H1 (cell line): ENCODE results near the gene CYB5R2. TPM values are rescaled to one million over a fixed set of nuclear protein-coding genes. Genes with fewer than 3 reads are reported as not detected.

ENCODE experiments used
- CTCF ChIA-PET: fragments of 300-600 bp; sonication (Branson Sonifier 250); formaldehyde crosslinking; loops from one replicate; lab custom pipeline; 2021; ENCODE audit not compliant: partially characterized antibody; lab: Charles Lee
- POLR2A ChIA-PET: fragments of 300-600 bp; sonication (Branson Sonifier 250); formaldehyde crosslinking; loops from one replicate; lab custom pipeline; 2021; ENCODE audit warnings: inconsistent platforms; ENCODE audit not compliant: partially characterized antibody; lab: Charles Lee
- DNase-seq, 2 experiments: peaks; one replicate each; pipeline versions ENCODE4 v3.0.0 to v3.0.0-alpha.2; 2010 to 2022; ENCODE audit warnings: low spot score in 2 of 2, low read depth in 1 of 2, mixed read lengths in 1 of 2
- FAIRE-seq: peaks from 2 replicates; lab custom pipeline; 2011; peaks lifted over from hg19 to GRCh38; lab: Jason Lieb, UNC
- H2AFZ ChIP-seq: 2 replicates; pipeline ENCODE4 v1.8.1; 2012; ENCODE audit warnings: low read length, inconsistent platforms
- H2AK5ac ChIP-seq: 2 replicates; pipeline ENCODE4 v1.6.1; 2013; ENCODE audit warnings: low read depth, low read length
- H2BK120ac ChIP-seq: replicated peaks from 2 replicates; pipeline ENCODE3; 2013; ENCODE audit warnings: low read depth, low read length, inconsistent platforms
- H2BK12ac ChIP-seq: 2 replicates; pipeline ENCODE4 v1.6.1; 2013; ENCODE audit warnings: low read depth, low read length
- H2BK15ac ChIP-seq: 2 replicates; pipeline ENCODE4 v1.6.1; 2013; ENCODE audit warnings: low read length
- H2BK20ac ChIP-seq: 2 replicates; pipeline ENCODE4 v1.6.1; 2013; ENCODE audit warnings: low read length
- H2BK5ac ChIP-seq: 2 replicates; pipeline ENCODE4 v1.6.1; 2013; ENCODE audit warnings: low read depth, low read length
- H3K14ac ChIP-seq: 2 replicates; pipeline ENCODE4 v1.6.1; 2013; ENCODE audit warnings: inconsistent platforms; ENCODE audit not compliant: insufficient read length
- H3K18ac ChIP-seq: 2 replicates; pipeline ENCODE4 v1.6.1; 2013; ENCODE audit warnings: low read length; ENCODE audit errors: extremely low read depth
- H3K23ac ChIP-seq: 2 replicates; pipeline ENCODE4 v1.6.1; 2013; ENCODE audit warnings: inconsistent platforms; ENCODE audit not compliant: insufficient read length
- H3K23me2 ChIP-seq: 2 replicates; pipeline ENCODE4 v1.6.1; 2013; ENCODE audit warnings: low read depth, low read length
- H3K27ac ChIP-seq: 2 replicates; pipeline ENCODE4 v1.6.1; 2011; ENCODE audit warnings: low read depth, low read length, inconsistent platforms
- H3K27me3 ChIP-seq, 4 experiments: replicated peaks in 1 of 4; 1 replicate in 1 of 4; 2 replicates in 3 of 4; pipeline versions ENCODE4 v1.6.1 to v1.8.1; 2011 to 2013; ENCODE audit warnings: low read length in 3 of 4, mild to moderate bottlenecking in 3 of 4, inconsistent platforms in 2 of 4, mixed read lengths in 2 of 4, moderate library complexity in 1 of 4; ENCODE audit not compliant: control insufficient read depth in 3 of 4, insufficient read depth in 3 of 4; ENCODE audit errors: extremely low read depth in 1 of 4
- H3K36me3 ChIP-seq, 4 experiments: 2 replicates each; pipeline versions ENCODE4 v1.6.1 to v1.8.1; 2011 to 2013; ENCODE audit warnings: mild to moderate bottlenecking in 4 of 4, low read length in 3 of 4, moderate library complexity in 2 of 4, control low read depth in 1 of 4, inconsistent platforms in 1 of 4; ENCODE audit not compliant: insufficient read depth in 4 of 4, control insufficient read depth in 2 of 4
- H3K4ac ChIP-seq: replicated peaks from 2 replicates; pipeline ENCODE3; 2013; ENCODE audit warnings: low read length, low read depth, mixed read lengths, inconsistent platforms; ENCODE audit not compliant: insufficient read length
- H3K4me1 ChIP-seq, 4 experiments: replicated peaks in 1 of 4; 1 replicate in 1 of 4; 2 replicates in 3 of 4; pipeline versions ENCODE4 v1.6.1 to v1.8.1; 2011 to 2013; ENCODE audit warnings: low read length in 3 of 4, inconsistent platforms in 2 of 4, mixed read lengths in 1 of 4; ENCODE audit not compliant: insufficient read depth in 4 of 4, control insufficient read depth in 3 of 4
- H3K4me2 ChIP-seq, 2 experiments: 2 replicates each; pipeline versions ENCODE4 v1.6.1 to v1.8.1; 2011 to 2013; ENCODE audit warnings: low read depth in 2 of 2, low read length in 2 of 2, control low read depth in 1 of 2, inconsistent platforms in 1 of 2, mild to moderate bottlenecking in 1 of 2; ENCODE audit not compliant: insufficient read depth in 1 of 2
- H3K4me3 ChIP-seq, 4 experiments: fragments of 200-600, 300-600 bp in 1 of 4; sonication (generic), shearing (Covaris generic), sonication (Bioruptor Twin) in 1 of 4; 2 replicates each; pipeline versions ENCODE4 v1.5.1 to v1.8.1; 2011 to 2016; ENCODE audit warnings: low read length in 4 of 4, low read depth in 3 of 4, control low read depth in 2 of 4, inconsistent platforms in 2 of 4, mild to moderate bottlenecking in 2 of 4, mixed read lengths in 1 of 4, moderate library complexity in 1 of 4; ENCODE audit not compliant: insufficient read depth in 2 of 4; ENCODE audit errors: extremely low read depth in 1 of 4
- H3K56ac ChIP-seq: replicated peaks from 2 replicates; pipeline ENCODE3; 2013; ENCODE audit warnings: low read depth, mild to moderate bottlenecking, mixed read lengths, low read length, inconsistent platforms; ENCODE audit not compliant: insufficient read length
- H3K79me1 ChIP-seq: 2 replicates; pipeline ENCODE4 v1.6.1; 2013; ENCODE audit warnings: low read depth, low read length, control low read depth
- H3K79me2 ChIP-seq, 2 experiments: 2 replicates each; pipeline versions ENCODE4 v1.6.1 to v1.8.1; 2012 to 2013; ENCODE audit warnings: low read length in 2 of 2, mild to moderate bottlenecking in 2 of 2, inconsistent platforms in 1 of 2; ENCODE audit not compliant: insufficient read depth in 2 of 2, control insufficient read depth in 1 of 2
- H3K9ac ChIP-seq, 4 experiments: replicated peaks in 1 of 4; 1 replicate in 1 of 4; 2 replicates in 3 of 4; pipeline versions ENCODE4 v1.6.1 to v1.8.1; 2011 to 2013; ENCODE audit warnings: low read depth in 3 of 4, low read length in 3 of 4, control low read depth in 2 of 4, mild to moderate bottlenecking in 2 of 4, moderate library complexity in 2 of 4, inconsistent platforms in 1 of 4; ENCODE audit errors: extremely low read depth in 1 of 4
- H3K9me3 ChIP-seq, 2 experiments: 2 replicates each; pipeline versions ENCODE4 v1.6.1 to v1.8.1; 2012 to 2013; ENCODE audit warnings: mild to moderate bottlenecking in 2 of 2, moderate library complexity in 2 of 2, control low read depth in 1 of 2, inconsistent platforms in 1 of 2, low read depth in 1 of 2, low read length in 1 of 2, mixed read lengths in 1 of 2; ENCODE audit not compliant: insufficient read depth in 2 of 2
- H4K20me1 ChIP-seq, 2 experiments: replicated peaks in 1 of 2; 2 replicates each; pipeline versions ENCODE3 to v1.8.1; 2011 to 2013; ENCODE audit warnings: inconsistent platforms in 2 of 2, low read length in 2 of 2, mild to moderate bottlenecking in 1 of 2; ENCODE audit not compliant: insufficient read depth in 2 of 2, control insufficient read depth in 1 of 2
- H4K5ac ChIP-seq: 2 replicates; pipeline ENCODE4 v1.6.1; 2013; ENCODE audit warnings: low read length, low read depth, mixed read lengths, inconsistent platforms; ENCODE audit not compliant: insufficient read length
- H4K8ac ChIP-seq: 2 replicates; pipeline ENCODE4 v1.8.0; 2013; ENCODE audit warnings: mild to moderate bottlenecking, moderate library complexity, low read length, inconsistent platforms; ENCODE audit not compliant: insufficient read depth; ENCODE audit errors: extremely low read depth
- H4K91ac ChIP-seq: replicated peaks from 2 replicates; pipeline ENCODE3; 2013; ENCODE audit warnings: low read length, mixed read lengths, inconsistent platforms; ENCODE audit not compliant: insufficient read length
- CEBPB ChIP-seq: IDR thresholded peaks from 2 replicates; pipeline ENCODE4 v1.6.1; 2012; ENCODE audit warnings: low read depth, low read length
- CREB1 ChIP-seq: IDR thresholded peaks from 2 replicates; pipeline ENCODE4 v1.6.1; 2012; ENCODE audit warnings: inconsistent platforms
- HDAC6 ChIP-seq: IDR thresholded peaks from one replicate; pipeline ENCODE4 v1.7.1; 2012; ENCODE audit warnings: low read depth, mild to moderate bottlenecking, inconsistent platforms, low read length, moderate library complexity
- JUND ChIP-seq: IDR thresholded peaks from 2 replicates; pipeline ENCODE4 v1.6.1; 2011; ENCODE audit warnings: mild to moderate bottlenecking, improper control_type of control experiment, low read length
- POU5F1 ChIP-seq: IDR thresholded peaks from 2 replicates; pipeline ENCODE4 v1.6.1; 2011; ENCODE audit warnings: low read depth, mild to moderate bottlenecking, low read length, moderate library complexity
- RXRA ChIP-seq: IDR thresholded peaks from 2 replicates; pipeline ENCODE4 v1.6.1; 2011; ENCODE audit warnings: low read depth, mild to moderate bottlenecking, low read length, moderate library complexity; ENCODE audit not compliant: insufficient read depth
- SUZ12 ChIP-seq: fragments of 200-600 bp; sonication (generic); IDR thresholded peaks from 2 replicates; pipeline ENCODE4 v1.6.1; 2012; ENCODE audit warnings: mild to moderate bottlenecking, inconsistent platforms, low read length, moderate library complexity, mixed read lengths
- TCF12 ChIP-seq: IDR thresholded peaks from 2 replicates; pipeline ENCODE4 v1.6.1; 2011; ENCODE audit warnings: low read depth, mild to moderate bottlenecking, low read length
- WGBS, 2 experiments: shearing (Covaris generic) in 1 of 2; methylation state at CpG; one replicate each; pipeline versions ENCODE4 v1.1.6 to v1.1.7; 2013 to 2015; ENCODE audit warnings: low lambda C conversion rate in 2 of 2, mixed read lengths in 2 of 2, inconsistent platforms in 1 of 2, low coverage in 1 of 2, missing lambda C conversion rate in 1 of 2; ENCODE audit not compliant: insufficient replicate concordance in 2 of 2, insufficient coverage in 1 of 2, insufficient read length in 1 of 2; ENCODE audit errors: extremely low coverage in 1 of 2, missing lambda C conversion rate in 1 of 2; 5-methylcytosine and 5-hydroxymethylcytosine counted together
- polyA plus RNA-seq, 7 experiments: library from polyadenylated mRNA; depleted of rRNA in 3 of 7; stranded (reverse) in 5 of 7; unstranded in 2 of 7; fragments of >200 nt in 5 of 7; fragments of 200-250 nt in 2 of 7; gene quantifications; 1 replicate in 5 of 7; 2 replicates in 1 of 7; 4 replicates in 1 of 7; pipeline versions ENCODE4 v1.2.1 to v1.2.3, GENCODE V29; 2011 to 2013; ENCODE audit warnings: missing spikeins in 2 of 7, mixed read lengths in 2 of 7
- total RNA-seq: library from RNA; stranded (reverse); fragmentation: NEBNext Ultra II Directional; extraction: Animal tissue kit (Norgen Biotek cat#: 25700); gene quantifications from 2 replicates; pipeline ENCODE4 v1.2.1, GENCODE V29; 2021

CYB5R2 gene
- total and polyA plus RNA-seq, 2 of the 8 experiments (the other 6 are each of a cell fraction or from before 2014, with no cell fraction given) = 53.0 to 55.9 TPM

DNA sequence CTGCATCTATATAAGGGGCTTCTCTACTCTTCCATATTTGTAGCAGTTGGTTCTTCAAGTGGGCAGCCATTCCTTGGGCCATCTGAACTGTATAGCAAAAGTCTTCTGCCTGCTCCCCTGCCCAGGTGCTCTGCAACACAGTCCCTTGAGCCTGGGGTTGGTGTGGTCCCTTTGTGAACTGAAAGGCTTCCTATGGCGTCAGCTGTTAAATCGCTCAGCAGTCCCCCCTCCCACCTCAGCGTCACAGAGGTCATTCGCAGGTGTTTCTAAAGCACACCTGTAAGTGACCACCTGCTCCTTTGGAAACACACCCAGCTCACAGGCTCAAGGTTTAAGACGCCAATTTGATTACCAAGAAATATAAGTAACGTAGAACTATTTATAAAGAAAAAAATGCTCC is 37.0 kb downstream of the CYB5R2 start:
- H2BK120ac ChIP-seq = no peak overlapping the region
- CTCF ChIA-PET = interaction anchor here (1.0 to 6.0 kb wide), 7 partner anchors 11 to 64 kb away, joined by 3 to 40 read pairs (median 4); no protein-coding TSS in a partner anchor
- TF ChIP-seq JUND = no peak
- no peak for TF ChIP-seq CREB1
- TF ChIP-seq POU5F1 = no peak
- TF ChIP-seq RXRA = no peak
- no peak for TF ChIP-seq SUZ12
- TF ChIP-seq HDAC6 = no peak
- TF ChIP-seq TCF12 = 0 out of 2 replicates have a peak, but pooled peaks have one; percentile 30
- no peak for TF ChIP-seq CEBPB

More for the DNA sequence above, 37.0 kb downstream of the CYB5R2 start:
- H3K27me3 ChIP-seq = no peaks in the 10 kb centered on the region
- H2BK12ac ChIP-seq = no peak overlapping the region
- H3K4ac ChIP-seq = no peak overlapping the region
- H3K27ac ChIP-seq = no peak overlapping the region
- H3K79me1 ChIP-seq = no peaks in the 10 kb centered on the region
- no peak overlapping the region for H3K4me2 ChIP-seq
- no peaks in the 10 kb centered on the region for H4K20me1 ChIP-seq
- H4K91ac ChIP-seq = no peak overlapping the region
- H3K9ac ChIP-seq = no peak overlapping the region
- POLR2A ChIA-PET = interaction anchor here (0.6 kb wide), 1 partner anchor 421 kb away, joined by 3 read pairs; no protein-coding TSS in a partner anchor
- FAIRE-seq = no peak
- DNase-seq = no peak
- H2BK15ac ChIP-seq = no peak overlapping the region
- H4K5ac ChIP-seq = no peak overlapping the region
- no peaks in the 10 kb centered on the region for H3K9me3 ChIP-seq
- no peak overlapping the region for H4K8ac ChIP-seq
- H2BK5ac ChIP-seq = no peak overlapping the region
- H3K23me2 ChIP-seq = no peaks in the 10 kb centered on the region
- H3K36me3 ChIP-seq = no peaks in the 10 kb centered on the region; a peak in 1 of 8 replicates
- WGBS, 2 experiments = 87% methylated on average over 6 of the region's 6 CpGs; no CpG with 5 or more reads in 1 of the 2 experiments
- H3K4me3 ChIP-seq = no peak overlapping the region
- no peak overlapping the region for H3K23ac ChIP-seq
- H3K4me1 ChIP-seq = no peaks in the 10 kb centered on the region
- H2BK20ac ChIP-seq = no peak overlapping the region
- H2AFZ ChIP-seq = no peak overlapping the region
- H3K14ac ChIP-seq = no peak overlapping the region
- H3K56ac ChIP-seq = no peak overlapping the region
- H3K79me2 ChIP-seq = no peaks in the 10 kb centered on the region
- H3K18ac ChIP-seq = no peak overlapping the region
- H2AK5ac ChIP-seq = no peak overlapping the region
